ENCODE measurements around the gene IFNW1.

Gene IFNW1

GRCh38 chr9:21096172-21096900 lies 45.3 kb downstream of the IFNW1 start:
- Histone ChIP-seq H3K4me3 (ENCODE audit: low read depth, low read length) (peak overlapping the region; percentile 19), H3K9ac (no peak overlapping the region)

GRCh38 chr9:21095561-21095960 lies 46.1 kb downstream of the IFNW1 start:
- Histone ChIP-seq H3K4me1 (no peaks in the 10 kb centered on the region), H3K4me3 (ENCODE audit: low read depth, low read length) (no peak overlapping the region), H3K9me3 (ENCODE audit: control insufficient read depth, low read length) (no peaks in the 10 kb centered on the region)

More at GRCh38 chr9:21096172-21096900, 45.3 kb downstream of the IFNW1 start:
- H3K27me3 ChIP-seq (ENCODE audit: control insufficient read depth, insufficient read depth, low read length): no peaks in the 10 kb centered on the region
- no peak overlapping the region for H3K27ac ChIP-seq
- H3K36me3 ChIP-seq (ENCODE audit: control insufficient read depth, insufficient read depth, low read length): no peaks in the 10 kb centered on the region
- H3K9me3 ChIP-seq (ENCODE audit: control insufficient read depth, low read length): no peaks in the 10 kb centered on the region
- H3K4me1 ChIP-seq: no peaks in the 10 kb centered on the region
- H3K4me2 ChIP-seq (ENCODE audit: low read length): peak overlapping the region; percentile 33
- TF ChIP-seq CTCF (IDR thresholded peaks at IDR 0.05): no peak
- H3K79me2 ChIP-seq: no peaks in the 10 kb centered on the region
- H2AFZ ChIP-seq: no peak overlapping the region

More at GRCh38 chr9:21095561-21095960, 46.1 kb downstream of the IFNW1 start:
- H3K4me2 ChIP-seq (ENCODE audit: low read length): no peak overlapping the region
- H3K36me3 ChIP-seq (ENCODE audit: control insufficient read depth, insufficient read depth, low read length): no peaks in the 10 kb centered on the region
- no peak overlapping the region for H3K27ac ChIP-seq
- no peak overlapping the region for H3K9ac ChIP-seq
- H3K27me3 ChIP-seq (ENCODE audit: control insufficient read depth, insufficient read depth, low read length): no peaks in the 10 kb centered on the region
- no peak overlapping the region for H2AFZ ChIP-seq
- TF ChIP-seq CTCF (IDR thresholded peaks at IDR 0.05): no peak
- no peaks in the 10 kb centered on the region for H3K79me2 ChIP-seq
